ENCODE measurements around the gene CD9. TPM values are rescaled to one million over a fixed set of nuclear protein-coding genes. Genes with fewer than 3 reads are reported as not detected.
A peak's percentile ranks its signal among the peaks of the same experiment; 100 is the strongest.

The CD9 gene
- polyA plus RNA-seq, 1 of the 3 experiments (the other 2 are of a cell fraction) = 76.6 TPM

DNA sequence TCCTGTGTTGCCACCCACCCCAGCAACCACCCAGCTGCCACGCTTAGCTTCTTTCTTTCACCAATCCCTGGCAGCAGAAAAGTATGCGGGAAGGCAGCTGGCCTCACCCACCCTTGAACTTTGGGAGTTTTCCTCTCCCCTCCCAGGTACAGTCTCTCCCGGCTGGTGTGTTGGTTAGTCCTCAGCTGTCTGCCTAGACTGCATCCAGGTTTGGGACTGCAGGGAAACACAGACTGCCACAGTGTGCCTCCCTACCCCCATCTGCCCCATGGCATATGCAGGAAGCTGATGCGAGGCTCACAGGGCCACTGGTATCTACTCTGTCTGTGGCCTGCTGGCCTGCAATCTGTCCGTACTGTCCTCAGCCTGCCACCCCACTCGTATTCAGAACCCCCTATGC lies 2.1 kb downstream of the CD9 start:
- no peak overlapping the region for H3K9ac ChIP-seq
- no peak for DNase-seq
- WGBS (ENCODE audit: low lambda C conversion rate) = 91% methylated on average over 6 of the region's 6 CpGs
- no peak overlapping the region for H2AFZ ChIP-seq (ENCODE audit: low read depth)
- 0 out of 2 replicates have a peak overlapping the region, but pooled peaks have one; percentile 1 for H3K4me2 ChIP-seq
- no peaks in the 10 kb centered on the region for H3F3A ChIP-seq (replicated peaks; ENCODE audit: insufficient read depth)
- no peak for TF ChIP-seq TAF1 (IDR thresholded peaks at IDR 0.05; ENCODE audit: borderline replicate concordance, low read depth, low read length)
- no peak for TF ChIP-seq ELF1 (IDR thresholded peaks at IDR 0.05)
- TF ChIP-seq NRF1 (IDR thresholded peaks at IDR 0.05; ENCODE audit: low read depth, low read length) = no peak
- no peak for TF ChIP-seq YY1 (IDR thresholded peaks at IDR 0.05; ENCODE audit: low read depth)
- no peak for TF ChIP-seq MXI1 (IDR thresholded peaks at IDR 0.05; ENCODE audit: low read depth, low read length)
- TF ChIP-seq, protein P1, sequence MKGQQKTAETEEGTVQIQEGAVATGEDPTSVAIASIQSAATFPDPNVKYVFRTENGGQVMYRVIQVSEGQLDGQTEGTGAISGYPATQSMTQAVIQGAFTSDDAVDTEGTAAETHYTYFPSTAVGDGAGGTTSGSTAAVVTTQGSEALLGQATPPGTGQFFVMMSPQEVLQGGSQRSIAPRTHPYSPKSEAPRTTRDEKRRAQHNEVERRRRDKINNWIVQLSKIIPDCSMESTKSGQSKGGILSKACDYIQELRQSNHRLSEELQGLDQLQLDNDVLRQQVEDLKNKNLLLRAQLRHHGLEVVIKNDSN (IDR thresholded peaks at IDR 0.05; ENCODE audit: borderline replicate concordance, low read depth) = no peak
- TF ChIP-seq, protein P2, sequence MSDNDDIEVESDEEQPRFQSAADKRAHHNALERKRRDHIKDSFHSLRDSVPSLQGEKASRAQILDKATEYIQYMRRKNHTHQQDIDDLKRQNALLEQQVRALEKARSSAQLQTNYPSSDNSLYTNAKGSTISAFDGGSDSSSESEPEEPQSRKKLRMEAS (IDR thresholded peaks at IDR 0.05; ENCODE audit: low read depth) = no peak
- TF ChIP-seq, protein P3, sequence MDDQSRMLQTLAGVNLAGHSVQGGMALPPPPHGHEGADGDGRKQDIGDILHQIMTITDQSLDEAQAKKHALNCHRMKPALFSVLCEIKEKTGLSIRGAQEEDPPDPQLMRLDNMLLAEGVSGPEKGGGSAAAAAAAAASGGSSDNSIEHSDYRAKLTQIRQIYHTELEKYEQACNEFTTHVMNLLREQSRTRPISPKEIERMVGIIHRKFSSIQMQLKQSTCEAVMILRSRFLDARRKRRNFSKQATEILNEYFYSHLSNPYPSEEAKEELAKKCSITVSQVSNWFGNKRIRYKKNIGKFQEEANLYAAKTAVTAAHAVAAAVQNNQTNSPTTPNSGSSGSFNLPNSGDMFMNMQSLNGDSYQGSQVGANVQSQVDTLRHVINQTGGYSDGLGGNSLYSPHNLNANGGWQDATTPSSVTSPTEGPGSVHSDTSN (IDR thresholded peaks at IDR 0.05) = no peak
- TF ChIP-seq, protein P4, sequence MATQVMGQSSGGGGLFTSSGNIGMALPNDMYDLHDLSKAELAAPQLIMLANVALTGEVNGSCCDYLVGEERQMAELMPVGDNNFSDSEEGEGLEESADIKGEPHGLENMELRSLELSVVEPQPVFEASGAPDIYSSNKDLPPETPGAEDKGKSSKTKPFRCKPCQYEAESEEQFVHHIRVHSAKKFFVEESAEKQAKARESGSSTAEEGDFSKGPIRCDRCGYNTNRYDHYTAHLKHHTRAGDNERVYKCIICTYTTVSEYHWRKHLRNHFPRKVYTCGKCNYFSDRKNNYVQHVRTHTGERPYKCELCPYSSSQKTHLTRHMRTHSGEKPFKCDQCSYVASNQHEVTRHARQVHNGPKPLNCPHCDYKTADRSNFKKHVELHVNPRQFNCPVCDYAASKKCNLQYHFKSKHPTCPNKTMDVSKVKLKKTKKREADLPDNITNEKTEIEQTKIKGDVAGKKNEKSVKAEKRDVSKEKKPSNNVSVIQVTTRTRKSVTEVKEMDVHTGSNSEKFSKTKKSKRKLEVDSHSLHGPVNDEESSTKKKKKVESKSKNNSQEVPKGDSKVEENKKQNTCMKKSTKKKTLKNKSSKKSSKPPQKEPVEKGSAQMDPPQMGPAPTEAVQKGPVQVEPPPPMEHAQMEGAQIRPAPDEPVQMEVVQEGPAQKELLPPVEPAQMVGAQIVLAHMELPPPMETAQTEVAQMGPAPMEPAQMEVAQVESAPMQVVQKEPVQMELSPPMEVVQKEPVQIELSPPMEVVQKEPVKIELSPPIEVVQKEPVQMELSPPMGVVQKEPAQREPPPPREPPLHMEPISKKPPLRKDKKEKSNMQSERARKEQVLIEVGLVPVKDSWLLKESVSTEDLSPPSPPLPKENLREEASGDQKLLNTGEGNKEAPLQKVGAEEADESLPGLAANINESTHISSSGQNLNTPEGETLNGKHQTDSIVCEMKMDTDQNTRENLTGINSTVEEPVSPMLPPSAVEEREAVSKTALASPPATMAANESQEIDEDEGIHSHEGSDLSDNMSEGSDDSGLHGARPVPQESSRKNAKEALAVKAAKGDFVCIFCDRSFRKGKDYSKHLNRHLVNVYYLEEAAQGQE (IDR thresholded peaks at IDR 0.05; ENCODE audit: low read depth, low read length) = no peak
- no peak for TF ChIP-seq FOSL2 (IDR thresholded peaks at IDR 0.05; ENCODE audit: borderline replicate concordance, low read depth)
- TF ChIP-seq, protein P5, sequence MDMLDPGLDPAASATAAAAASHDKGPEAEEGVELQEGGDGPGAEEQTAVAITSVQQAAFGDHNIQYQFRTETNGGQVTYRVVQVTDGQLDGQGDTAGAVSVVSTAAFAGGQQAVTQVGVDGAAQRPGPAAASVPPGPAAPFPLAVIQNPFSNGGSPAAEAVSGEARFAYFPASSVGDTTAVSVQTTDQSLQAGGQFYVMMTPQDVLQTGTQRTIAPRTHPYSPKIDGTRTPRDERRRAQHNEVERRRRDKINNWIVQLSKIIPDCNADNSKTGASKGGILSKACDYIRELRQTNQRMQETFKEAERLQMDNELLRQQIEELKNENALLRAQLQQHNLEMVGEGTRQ (IDR thresholded peaks at IDR 0.05; ENCODE audit: borderline replicate concordance, low read depth, low read length) = no peak
- ChIA-PET POLR2A (interaction anchor here (2.6 kb wide), 1 partner anchor 76 kb away, joined by 10 read pairs; no protein-coding TSS in a partner anchor), CTCF (interaction anchor here (0.6 to 14.3 kb wide), 11 partner anchors 8 to 214 kb away, joined by 3 to 299 read pairs (median 7); no protein-coding TSS in a partner anchor)
- no peaks in the 10 kb centered on the region for H3K9me3 ChIP-seq
- peaks cover 0 to 55% of the 10 kb centered on the region in 2 experiments; a peak in 1 of 4 replicates for H3K4me1 ChIP-seq (ENCODE audit: control insufficient read depth in 1 of 2, insufficient read depth in 2 of 2, low read depth in 1 of 2, low read length in 1 of 2)
- peak overlapping the region in 1 of 2 experiments; percentile 29; a peak in 1 of 4 replicates for H3K27ac ChIP-seq (ENCODE audit: low read depth in 2 of 2, low read length in 1 of 2)
- H4K20me1 ChIP-seq (ENCODE audit: insufficient read depth) = no peaks in the 10 kb centered on the region
- H3K4me3 ChIP-seq (ENCODE audit: low read depth in 2 of 2, low read length in 1 of 2) = peak overlapping the region in 1 of 2 experiments; percentile 79; a peak in 1 of 4 replicates
- H3K79me2 ChIP-seq (ENCODE audit: insufficient read depth) = peaks cover 10% of the 10 kb centered on the region; the same call in 1 of the 2 replicates
- H3K36me3 ChIP-seq (replicated peaks in 1 of 2; ENCODE audit: control insufficient read depth in 1 of 2, insufficient read depth in 2 of 2, low read length in 1 of 2) = no peaks in the 10 kb centered on the region
- no peaks in the 10 kb centered on the region for H3K9me2 ChIP-seq
- H3K27me3 ChIP-seq (ENCODE audit: insufficient read depth) = no peaks in the 10 kb centered on the region
